Neutrophil (primary cell): ENCODE results near the gene LUM.

Source experiments
- H3K27ac ChIP-seq: fragments of 200-600 bp; sonication (generic); 2 replicates; pipeline ENCODE4 v1.5.1; 2016; ENCODE audit warnings: mild to moderate bottlenecking, moderate library complexity
- H3K27me3 ChIP-seq: fragments of 200-600 bp; sonication (generic); 2 replicates; pipeline ENCODE4 v1.6.0; 2016; ENCODE audit warnings: mild to moderate bottlenecking
- H3K36me3 ChIP-seq: fragments of 200-600 bp; sonication (generic); 2 replicates; pipeline ENCODE4 v1.5.1; 2017
- H3K4me1 ChIP-seq, 2 experiments: fragments of 200-600 bp in 1 of 2; sonication (generic) in 1 of 2; 1 replicate in 1 of 2; 2 replicates in 1 of 2; pipeline versions ENCODE4 v1.5.1 to v1.6.1; 2013 to 2016; ENCODE audit warnings: low read depth in 1 of 2, low read length in 1 of 2, mild to moderate bottlenecking in 1 of 2, moderate library complexity in 1 of 2; ENCODE audit not compliant: control insufficient read depth in 1 of 2, insufficient read depth in 1 of 2
- H3K4me3 ChIP-seq, 2 experiments: fragments of 200-600 bp in 1 of 2; sonication (generic) in 1 of 2; 1 replicate in 1 of 2; 2 replicates in 1 of 2; pipeline ENCODE4 v1.5.1; 2013 to 2016; ENCODE audit warnings: low read depth in 1 of 2, low read length in 1 of 2, mild to moderate bottlenecking in 1 of 2, moderate library complexity in 1 of 2
- H3K9me3 ChIP-seq: fragments of 200-600 bp; sonication (generic); 2 replicates; pipeline ENCODE4 v1.5.1; 2016
- TF ChIP-seq, protein P1 (sequence below): fragments of 200-600 bp; sonication (generic); IDR thresholded peaks from 2 replicates; pipeline ENCODE4 v1.5.1; 2016; ENCODE audit warnings: antibody characterized with exemption

Gene LUM

DNA sequence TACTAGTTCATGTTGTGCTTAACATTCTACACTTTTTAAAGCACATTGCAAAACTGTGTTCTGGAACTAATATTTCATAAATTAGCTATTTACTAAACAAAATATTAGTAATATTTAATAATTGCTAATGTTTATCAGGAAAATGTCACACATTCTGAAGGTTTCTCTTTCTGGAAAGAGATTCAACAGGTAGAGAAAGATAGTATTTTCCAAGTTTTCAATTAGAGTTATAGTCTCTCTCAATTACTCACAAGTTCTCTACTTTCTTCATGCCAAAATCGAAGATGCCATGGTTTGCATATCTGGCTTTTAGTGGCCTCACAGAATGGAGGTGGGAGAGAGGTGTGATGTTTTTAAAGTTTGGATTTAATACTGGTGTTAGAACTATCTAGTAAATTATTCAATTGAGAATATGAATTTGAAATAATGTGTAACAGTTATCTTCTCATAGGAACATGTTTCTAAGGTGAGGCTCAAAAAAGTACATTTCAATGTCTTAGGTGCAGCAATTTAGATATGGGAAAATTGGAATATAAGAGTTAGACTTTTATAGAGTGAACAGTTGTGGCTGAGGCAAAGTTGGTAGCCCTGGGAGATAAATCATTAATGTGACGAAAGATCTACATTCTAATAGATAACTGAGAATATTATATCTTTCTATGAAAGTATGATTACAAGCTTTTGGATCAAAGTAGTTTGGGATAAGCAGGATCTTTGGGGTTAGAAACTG, 1.5 kb downstream of the LUM start:
- TF ChIP-seq, protein P1, sequence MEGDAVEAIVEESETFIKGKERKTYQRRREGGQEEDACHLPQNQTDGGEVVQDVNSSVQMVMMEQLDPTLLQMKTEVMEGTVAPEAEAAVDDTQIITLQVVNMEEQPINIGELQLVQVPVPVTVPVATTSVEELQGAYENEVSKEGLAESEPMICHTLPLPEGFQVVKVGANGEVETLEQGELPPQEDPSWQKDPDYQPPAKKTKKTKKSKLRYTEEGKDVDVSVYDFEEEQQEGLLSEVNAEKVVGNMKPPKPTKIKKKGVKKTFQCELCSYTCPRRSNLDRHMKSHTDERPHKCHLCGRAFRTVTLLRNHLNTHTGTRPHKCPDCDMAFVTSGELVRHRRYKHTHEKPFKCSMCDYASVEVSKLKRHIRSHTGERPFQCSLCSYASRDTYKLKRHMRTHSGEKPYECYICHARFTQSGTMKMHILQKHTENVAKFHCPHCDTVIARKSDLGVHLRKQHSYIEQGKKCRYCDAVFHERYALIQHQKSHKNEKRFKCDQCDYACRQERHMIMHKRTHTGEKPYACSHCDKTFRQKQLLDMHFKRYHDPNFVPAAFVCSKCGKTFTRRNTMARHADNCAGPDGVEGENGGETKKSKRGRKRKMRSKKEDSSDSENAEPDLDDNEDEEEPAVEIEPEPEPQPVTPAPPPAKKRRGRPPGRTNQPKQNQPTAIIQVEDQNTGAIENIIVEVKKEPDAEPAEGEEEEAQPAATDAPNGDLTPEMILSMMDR = no peak

DNA sequence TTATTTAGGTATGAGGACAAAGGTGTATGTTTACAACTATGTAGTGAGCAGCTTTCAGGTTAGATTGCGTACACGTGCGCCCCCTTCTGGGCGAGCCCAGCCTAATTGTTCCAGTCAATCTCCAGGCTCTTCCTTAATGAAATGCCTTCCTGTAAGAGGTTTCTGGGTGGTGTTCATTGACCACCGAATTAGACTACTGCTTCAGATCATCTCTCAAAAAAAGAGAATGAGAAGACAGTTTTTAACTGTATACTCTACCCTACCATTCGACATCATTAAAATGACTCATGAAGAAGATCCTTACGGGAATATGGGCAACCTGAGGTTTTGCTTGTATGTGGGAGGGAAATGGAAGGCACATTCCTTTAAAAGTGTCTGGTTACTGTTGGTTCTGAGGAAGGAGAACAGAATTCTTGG, 2.1 kb downstream of the LUM start:
- no peaks in the 10 kb centered on the region for H3K4me1 ChIP-seq
- no peak overlapping the region for H3K27ac ChIP-seq
- no peaks in the 10 kb centered on the region for H3K27me3 ChIP-seq
- H3K36me3 ChIP-seq = no peaks in the 10 kb centered on the region
- H3K9me3 ChIP-seq = no peaks in the 10 kb centered on the region
- TF ChIP-seq, protein P1 = no peak
- no peak overlapping the region for H3K4me3 ChIP-seq

More for the DNA sequence above, 1.5 kb downstream of the LUM start:
- H3K36me3 ChIP-seq = no peaks in the 10 kb centered on the region
- no peaks in the 10 kb centered on the region for H3K9me3 ChIP-seq
- H3K4me3 ChIP-seq = no peak overlapping the region
- no peaks in the 10 kb centered on the region for H3K27me3 ChIP-seq
- H3K27ac ChIP-seq = no peak overlapping the region
- no peaks in the 10 kb centered on the region for H3K4me1 ChIP-seq

DNA sequence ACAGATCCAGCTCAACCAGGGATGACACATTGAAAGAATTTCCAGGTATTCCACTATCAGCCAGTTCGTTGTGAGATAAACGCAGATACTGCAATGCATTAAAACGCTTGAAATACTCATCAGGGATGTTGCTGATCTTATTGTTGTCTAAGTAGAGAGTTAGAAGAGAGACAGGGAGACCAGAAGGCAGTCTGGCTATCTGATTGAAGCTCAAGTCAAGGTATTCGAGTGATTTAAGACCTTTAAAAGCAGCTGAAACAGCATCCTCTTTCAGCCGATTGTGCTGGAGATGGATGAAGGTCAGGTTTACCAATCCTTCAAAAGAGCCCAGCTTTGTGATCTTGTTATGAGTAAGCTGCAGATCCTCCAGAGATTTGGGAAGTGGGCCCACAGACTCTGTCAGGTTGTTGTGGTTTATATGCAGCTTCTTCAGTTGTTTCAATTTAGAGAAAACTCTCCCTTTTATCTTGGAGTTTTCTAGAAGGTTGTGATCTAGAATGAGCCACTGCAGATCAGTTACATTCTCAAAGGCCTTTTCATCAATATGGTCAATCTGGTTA, 3.0 kb downstream of the LUM start:
- TF ChIP-seq, protein P1 = no peak
- H3K27me3 ChIP-seq = no peaks in the 10 kb centered on the region
- no peaks in the 10 kb centered on the region for H3K4me1 ChIP-seq
- no peaks in the 10 kb centered on the region for H3K9me3 ChIP-seq
- no peak overlapping the region for H3K27ac ChIP-seq
- H3K36me3 ChIP-seq = no peaks in the 10 kb centered on the region
- no peak overlapping the region for H3K4me3 ChIP-seq

DNA sequence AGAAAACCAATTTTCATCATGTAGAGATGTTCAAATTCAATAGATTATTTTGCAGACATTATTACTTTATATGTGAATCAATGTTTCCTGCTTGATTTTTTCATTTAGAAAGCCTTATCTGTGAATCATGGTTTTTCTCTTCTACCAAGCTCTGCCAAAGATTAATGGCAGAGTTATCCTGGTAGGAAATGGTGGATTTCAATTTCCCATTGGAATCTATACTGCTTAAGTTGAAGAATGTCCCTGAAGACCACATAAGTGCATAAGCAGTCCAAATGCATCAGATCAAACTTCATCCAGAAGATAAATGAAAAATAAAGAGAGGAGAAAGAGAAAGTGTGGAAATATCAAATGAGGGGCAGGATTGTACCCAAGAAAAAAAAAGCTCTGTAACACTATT, 5.0 kb downstream of the LUM start:
- TF ChIP-seq, protein P1 = no peak
- no peak overlapping the region for H3K4me3 ChIP-seq
- H3K9me3 ChIP-seq = no peaks in the 10 kb centered on the region
- H3K27ac ChIP-seq = no peak overlapping the region
- no peaks in the 10 kb centered on the region for H3K27me3 ChIP-seq
- H3K4me1 ChIP-seq = no peaks in the 10 kb centered on the region
- H3K36me3 ChIP-seq = no peaks in the 10 kb centered on the region

DNA sequence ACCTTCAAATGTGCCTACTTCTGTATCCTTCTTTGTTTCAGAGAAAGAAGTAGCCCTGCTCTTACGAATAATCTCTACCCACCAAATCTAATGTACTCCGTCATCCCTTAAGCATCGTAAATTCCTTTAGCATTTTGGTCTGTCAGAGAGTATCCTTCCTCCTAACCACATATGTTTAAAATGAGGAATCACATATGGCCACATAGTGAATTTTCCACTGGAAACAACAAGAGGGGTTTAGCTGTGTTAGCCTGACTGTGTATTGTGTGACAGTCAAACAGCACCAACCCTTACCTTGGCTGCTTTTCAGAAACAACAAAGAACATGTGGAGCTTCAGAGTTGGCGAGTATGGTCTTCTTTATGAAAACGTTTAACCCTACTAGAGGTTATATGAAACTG, 5.5 kb downstream of the LUM start:
- no peaks in the 10 kb centered on the region for H3K9me3 ChIP-seq
- TF ChIP-seq, protein P1 = no peak
- H3K4me3 ChIP-seq = no peak overlapping the region
- no peaks in the 10 kb centered on the region for H3K36me3 ChIP-seq
- H3K27me3 ChIP-seq = no peaks in the 10 kb centered on the region
- no peak overlapping the region for H3K27ac ChIP-seq
- no peaks in the 10 kb centered on the region for H3K4me1 ChIP-seq
